BLaER1 (cell line): Measurements from ENCODE around the gene RPLP1.

Experiments used
- H3K27ac ChIP-seq: shearing (Covaris generic); formaldehyde crosslinking; 2 replicates; pipeline ENCODE4 v1.8.1; 2022
- H3K27me3 ChIP-seq: shearing (Covaris generic); formaldehyde crosslinking; 2 replicates; pipeline ENCODE4 v1.8.1; 2022
- H3K36me3 ChIP-seq: shearing (Covaris generic); formaldehyde crosslinking; 2 replicates; pipeline ENCODE4 v1.8.1; 2022
- H3K4me1 ChIP-seq: shearing (Covaris generic); formaldehyde crosslinking; 2 replicates; pipeline ENCODE4 v1.8.1; 2022
- H3K4me2 ChIP-seq: shearing (Covaris generic); formaldehyde crosslinking; 2 replicates; pipeline ENCODE4 v1.8.1; 2022
- H3K4me3 ChIP-seq: shearing (Covaris generic); formaldehyde crosslinking; 2 replicates; pipeline ENCODE4 v1.8.1; 2022
- H3K9ac ChIP-seq: shearing (Covaris generic); formaldehyde crosslinking; 2 replicates; pipeline ENCODE4 v1.8.1; 2022
- H3K9me3 ChIP-seq: shearing (Covaris generic); formaldehyde crosslinking; 2 replicates; pipeline ENCODE4 v1.8.1; 2022
- H4K20me1 ChIP-seq: shearing (Covaris generic); formaldehyde crosslinking; 2 replicates; pipeline ENCODE4 v1.8.1; 2022
- Cebpa-rat ChIP-seq: shearing (Covaris generic); IDR thresholded peaks from 2 replicates; pipeline ENCODE4 v1.8.1; 2022

The RPLP1 gene

DNA sequence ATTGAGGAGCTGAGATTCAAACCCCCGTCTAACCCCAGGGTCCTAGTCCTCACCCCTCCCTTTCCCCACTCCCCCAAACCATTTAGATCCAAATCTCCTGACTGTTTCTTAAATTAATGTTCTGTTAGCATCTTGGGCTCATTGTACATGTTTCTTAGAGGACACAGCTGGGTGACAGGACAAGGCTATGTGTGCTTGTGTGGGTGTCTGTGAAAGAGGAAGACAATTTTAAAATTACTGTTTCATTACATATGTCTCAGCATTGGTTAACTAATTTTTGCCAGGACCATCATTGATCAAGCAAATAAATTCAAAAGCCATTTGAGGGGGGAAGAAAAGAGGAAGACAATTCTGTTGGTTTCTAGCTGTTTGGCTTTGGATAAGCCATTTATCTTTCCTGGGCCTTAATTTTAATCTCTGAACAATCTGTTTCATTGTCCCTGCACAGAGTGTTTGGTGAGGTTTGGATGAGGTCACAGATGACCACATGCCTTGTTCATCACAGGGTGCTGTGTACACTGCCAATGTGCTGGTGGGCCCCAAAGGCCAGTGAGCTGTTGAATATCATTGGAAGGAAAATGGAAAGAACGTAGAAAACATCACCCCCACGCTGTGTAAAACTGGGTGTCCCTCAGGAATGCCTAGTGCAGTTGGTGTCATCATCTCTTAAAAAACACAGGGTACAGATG is 51.9 kb downstream of the RPLP1 start:
- Histone ChIP-seq H4K20me1 (no peaks in the 10 kb centered on the region), H3K4me3 (no peak overlapping the region), H3K9me3 (no peaks in the 10 kb centered on the region), H3K27ac (no peak overlapping the region), H3K27me3 (no peaks in the 10 kb centered on the region), H3K9ac (no peak overlapping the region), H3K36me3 (no peaks in the 10 kb centered on the region), H3K4me2 (no peak overlapping the region), H3K4me1 (no peaks in the 10 kb centered on the region)
- TF ChIP-seq Cebpa-rat, result no peak
